ENCODE results near the gene GPX8. TPM values are rescaled to one million over a fixed set of nuclear protein-coding genes. Genes with fewer than 3 reads are reported as not detected.

GPX8 gene, protein sequence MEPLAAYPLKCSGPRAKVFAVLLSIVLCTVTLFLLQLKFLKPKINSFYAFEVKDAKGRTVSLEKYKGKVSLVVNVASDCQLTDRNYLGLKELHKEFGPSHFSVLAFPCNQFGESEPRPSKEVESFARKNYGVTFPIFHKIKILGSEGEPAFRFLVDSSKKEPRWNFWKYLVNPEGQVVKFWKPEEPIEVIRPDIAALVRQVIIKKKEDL
- total RNA-seq = 110 and 162 TPM in 2 replicates

DNA sequence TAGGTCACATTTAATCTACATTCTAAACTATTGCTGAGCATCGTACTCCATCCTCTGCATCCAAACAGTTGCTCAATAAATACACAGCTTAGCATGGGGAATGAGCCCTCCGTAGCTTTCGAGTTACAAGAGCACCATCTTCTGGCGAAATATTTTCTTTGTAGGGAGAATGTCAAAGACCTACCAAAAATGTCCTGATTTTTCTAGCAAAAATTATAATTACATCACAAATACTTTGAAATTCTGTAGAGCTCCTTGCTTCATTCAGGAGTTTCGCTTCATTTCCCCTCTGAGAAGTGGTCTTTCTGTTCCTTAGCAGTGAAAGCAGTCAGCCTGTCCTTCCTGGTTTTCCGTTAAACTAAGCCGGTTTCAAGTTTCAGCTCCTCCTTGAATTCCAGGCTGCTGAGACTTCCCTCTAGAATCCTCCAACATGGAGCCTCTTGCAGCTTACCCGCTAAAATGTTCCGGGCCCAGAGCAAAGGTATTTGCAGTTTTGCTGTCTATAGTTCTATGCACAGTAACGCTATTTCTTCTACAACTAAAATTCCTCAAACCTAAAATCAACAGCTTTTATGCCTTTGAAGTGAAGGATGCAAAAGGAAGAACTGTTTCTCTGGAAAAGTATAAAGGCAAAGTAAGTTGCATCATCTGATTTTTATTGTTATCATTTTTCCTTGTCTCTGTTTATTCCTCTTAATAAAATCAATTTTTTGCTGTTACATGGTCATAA is at the start of gene GPX8:
GPX8 (plus strand) TSS at position 409 of the 730 bp plus-strand sequence; CDS start at position 431, 22 bp downstream.

DNA sequence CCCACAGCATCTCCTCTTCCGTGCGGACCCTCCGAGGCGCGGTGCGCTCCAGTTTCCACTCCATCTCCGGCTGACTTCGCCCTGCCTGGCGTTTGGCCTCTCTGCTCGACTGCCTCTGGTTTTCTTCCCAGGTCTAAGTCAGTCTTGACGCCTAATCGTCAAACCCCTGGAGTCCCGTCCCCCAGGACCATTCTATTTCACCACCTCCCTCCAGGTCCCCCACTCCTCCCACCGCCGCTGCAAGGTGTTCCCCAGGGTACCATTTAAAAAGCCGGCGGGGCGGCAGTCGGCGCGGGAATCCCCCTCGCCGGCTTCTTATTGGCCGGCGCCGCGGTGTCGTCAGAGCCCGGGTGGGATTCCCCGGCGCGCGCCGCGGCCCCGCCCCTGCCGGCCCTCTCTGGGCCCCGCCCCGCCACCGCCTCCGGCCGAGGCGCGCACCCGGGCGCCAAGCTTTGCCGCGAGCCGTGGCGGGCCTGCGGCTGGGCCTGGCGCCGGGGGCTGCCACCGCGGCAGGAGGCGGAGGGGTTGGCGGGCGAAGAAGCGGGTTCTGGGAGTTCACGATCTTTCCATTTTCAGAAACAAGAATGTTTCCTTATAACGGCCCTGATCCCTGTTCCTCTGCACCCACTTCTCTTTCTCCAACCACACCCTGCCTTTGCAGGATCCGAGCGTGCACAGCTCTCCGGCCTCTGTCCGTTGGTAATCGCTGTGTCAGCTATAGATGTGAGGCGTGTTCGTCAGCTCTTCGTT is 13.1 kb downstream of the GPX8 start, which contains the start of gene CDC20B:
CDC20B (minus strand) TSS at position 241 of the 750 bp plus-strand sequence; CDS start at position 64, 177 bp downstream.

Other genes with a start within 250 kb of the GPX8 start
- 54.3 and 370 TPM in 2 replicates for gene ESM1, start 174.6 kb upstream of the GPX8 start, total RNA-seq
- 0.07 and 0.13 TPM in 2 replicates for gene GZMK, start 135.9 kb upstream of the GPX8 start, total RNA-seq
- gene GZMA, start 57.5 kb upstream of the GPX8 start, total RNA-seq = not detected in 2 replicates
- 0.07 TPM in 1 of 2 replicates, not detected in the other for gene CDC20B, start 13.0 kb downstream of the GPX8 start, total RNA-seq
- gene MCIDAS, start 67.1 kb downstream of the GPX8 start, total RNA-seq = not detected in 2 replicates
- 0.13 and 1.1 TPM in 2 replicates for gene CCNO, start 73.4 kb downstream of the GPX8 start, total RNA-seq
- gene DHX29, start 147.5 kb downstream of the GPX8 start, total RNA-seq = 32.1 and 38.8 TPM in 2 replicates
- 65.3 and 85.6 TPM in 2 replicates for gene MTREX, start 147.8 kb downstream of the GPX8 start, total RNA-seq